HG02763 (cell line): ENCODE data around the gene ATP5F1D.

Experiments
- ATAC-seq: cut with Tn5 transposase; IDR thresholded peaks from one replicate; pipeline ENCODE4 v1.9.1; 2021; ENCODE audit warnings: mild to moderate bottlenecking, moderate library complexity; ENCODE audit not compliant: unreplicated experiment

ATP5F1D gene

DNA sequence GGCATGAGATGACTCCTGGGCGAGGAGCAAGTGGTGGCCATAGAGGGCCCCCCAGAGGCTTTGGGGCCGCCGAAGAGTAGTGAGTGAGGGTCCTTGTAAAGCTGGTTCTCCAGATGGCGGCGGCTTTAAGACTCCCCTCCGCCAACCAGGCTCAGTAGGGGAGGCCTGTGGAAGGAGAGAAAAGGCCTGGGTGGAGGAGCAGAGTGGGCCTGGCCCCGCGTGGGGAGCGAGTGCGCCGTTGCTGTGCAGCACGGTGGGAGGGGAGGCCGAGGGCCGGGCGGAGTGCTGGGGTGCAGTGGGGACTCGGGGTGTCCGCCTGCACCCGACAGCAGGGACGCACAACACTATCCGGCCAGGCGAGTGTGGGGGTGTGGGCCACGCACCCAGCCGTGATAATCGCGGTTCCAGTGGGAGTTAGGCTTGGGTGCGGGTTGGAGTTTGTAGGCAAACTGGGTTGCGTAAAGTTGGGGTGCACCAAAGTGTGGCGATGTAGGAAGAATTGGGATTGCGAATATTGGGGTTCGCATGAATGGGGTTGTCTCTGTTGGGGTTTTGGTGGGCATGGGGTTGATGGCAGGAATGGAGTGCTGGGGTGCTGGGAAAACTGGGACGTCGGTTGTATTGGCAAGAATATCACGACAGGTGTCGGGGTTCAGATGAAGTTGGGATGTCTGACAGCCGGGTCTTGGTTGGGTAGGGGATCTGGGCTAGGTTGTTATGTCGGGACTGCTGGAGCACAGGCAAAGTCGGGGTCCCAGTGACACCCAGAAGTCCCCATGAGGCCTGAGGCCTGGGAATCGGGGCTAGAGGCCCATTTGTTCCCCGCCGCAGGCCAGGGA lies 26.9 kb downstream of the ATP5F1D start:
- ATAC-seq, result no peak

DNA sequence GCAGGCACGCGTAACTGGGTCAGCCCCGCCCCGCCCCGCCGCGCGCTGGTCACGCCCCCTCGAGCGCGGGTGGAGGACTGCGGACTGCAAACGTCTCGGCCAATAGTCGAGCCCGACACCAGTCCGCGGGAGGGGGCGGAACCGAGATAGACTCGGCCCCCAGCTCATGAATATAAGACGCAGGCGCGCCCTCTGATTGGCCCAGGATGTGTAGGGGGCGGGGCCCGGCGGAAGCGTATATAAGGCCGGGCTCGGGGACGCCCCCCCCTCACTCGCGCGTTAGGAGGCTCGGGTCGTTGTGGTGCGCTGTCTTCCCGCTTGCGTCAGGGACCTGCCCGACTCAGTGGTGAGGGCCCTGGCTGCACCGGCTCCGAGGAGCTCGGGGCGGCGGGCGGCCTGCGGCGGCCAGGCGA lies 27.5 kb downstream of the ATP5F1D start, which contains the start of gene CIRBP:
Gene CIRBP, plus strand, starts transcription at position 268 of the 413 bp plus-strand sequence. CDS start 1,602 bp downstream, outside the sequence.
- peak; percentile 61 for ATAC-seq

- ATAC-seq, result peak; percentile 29
Measured at GRCh38 chr19:1269478-1270212, 28.1 kb downstream of the ATP5F1D start.

- ATAC-seq, result no peak
Measured at GRCh38 chr19:1270213-1270853, 28.8 kb downstream of the ATP5F1D start.

GRCh38 chr19:1270854-1271527 lies 29.4 kb downstream of the ATP5F1D start:
- ATAC-seq, result no peak

GRCh38 chr19:1271528-1272422 lies 30.2 kb downstream of the ATP5F1D start:
- no peak for ATAC-seq

DNA sequence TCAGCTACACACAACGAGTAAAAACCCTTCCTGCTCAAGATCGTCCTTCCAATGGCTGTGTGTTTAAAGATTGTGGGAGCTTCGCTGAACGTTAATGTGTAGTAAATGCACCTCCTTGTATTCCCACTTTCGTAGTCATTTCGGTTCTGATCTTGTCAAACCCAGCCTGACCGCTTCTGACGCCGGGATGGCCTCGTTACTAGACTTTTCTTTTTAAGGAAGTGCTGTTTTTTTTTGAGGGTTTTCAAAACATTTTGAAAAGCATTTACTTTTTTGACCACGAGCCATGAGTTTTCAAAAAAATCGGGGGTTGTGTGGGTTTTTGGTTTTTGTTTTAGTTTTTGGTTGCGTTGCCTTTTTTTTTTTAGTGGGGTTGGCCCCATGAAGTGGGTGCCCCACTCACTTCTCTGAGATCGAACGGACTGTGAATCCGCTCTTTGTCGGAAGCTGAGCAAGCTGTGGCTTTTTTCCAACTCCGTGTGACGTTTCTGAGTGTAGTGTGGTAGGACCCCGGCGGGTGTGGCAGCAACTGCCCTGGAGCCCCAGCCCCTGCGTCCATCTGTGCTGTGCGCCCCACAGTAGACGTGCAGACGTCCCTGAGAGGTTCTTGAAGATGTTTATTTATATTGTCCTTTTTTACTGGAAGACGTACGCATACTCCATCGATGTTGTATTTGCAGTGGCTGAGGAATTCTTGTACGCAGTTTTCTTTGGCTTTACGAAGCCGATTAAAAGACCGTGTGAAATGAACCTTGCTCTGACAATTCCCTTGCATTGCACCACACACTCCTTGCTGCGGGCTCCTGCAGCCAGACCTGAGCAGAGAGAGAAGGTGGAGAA lies 31.1 kb downstream of the ATP5F1D start:
- no peak for ATAC-seq

- ATAC-seq, result no peak
Measured at GRCh38 chr19:1273263-1274041, 31.9 kb downstream of the ATP5F1D start.

DNA sequence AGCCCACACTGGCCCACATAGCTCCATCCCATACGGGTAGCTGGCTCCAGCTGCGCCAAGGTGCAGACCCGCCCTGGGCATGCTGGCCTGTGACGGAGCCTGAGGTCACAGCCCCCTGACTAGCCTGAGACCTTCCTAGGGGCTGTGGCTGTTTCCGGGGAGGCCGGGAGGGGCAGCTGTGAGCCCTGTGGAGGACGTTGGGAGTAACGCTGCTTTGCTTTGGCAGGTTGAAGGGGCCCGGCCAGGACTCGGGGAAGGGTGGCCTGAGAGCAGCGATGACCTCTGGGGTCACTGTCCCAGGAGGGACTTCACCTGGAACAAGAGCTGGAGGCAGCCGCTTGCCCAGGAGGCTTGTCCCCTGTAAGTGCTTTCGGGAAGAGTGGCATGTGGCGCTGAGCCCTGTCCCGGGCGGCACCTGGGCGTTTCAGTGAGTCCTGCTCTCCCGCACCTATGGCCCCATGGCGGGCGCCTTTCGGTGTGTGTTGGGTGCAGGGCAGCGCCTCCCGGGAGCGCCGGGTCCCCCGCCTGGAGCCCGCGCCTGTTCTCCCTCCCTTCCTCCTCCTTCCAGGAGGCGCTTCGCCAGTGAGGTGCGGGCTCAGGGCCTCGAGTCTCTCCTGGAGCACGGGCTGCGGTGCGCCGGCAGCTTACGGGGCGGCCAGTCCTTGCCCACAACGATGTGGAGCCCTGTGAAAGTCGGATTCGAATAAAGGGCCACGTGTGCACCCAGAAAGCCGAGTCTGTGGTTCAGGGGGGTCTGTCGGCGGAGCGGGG lies 32.7 kb downstream of the ATP5F1D start:
- no peak for ATAC-seq

GRCh38 chr19:1274852-1275259 lies 33.3 kb downstream of the ATP5F1D start:
- ATAC-seq, result no peak

GRCh38 chr19:1275260-1275975 lies 33.9 kb downstream of the ATP5F1D start, which contains the start of gene FAM174C:
Gene FAM174C, plus strand, starts transcription at chr19:1275530. Its CDS starts 20 bp downstream, at chr19:1275550.
- peak; percentile 77 for ATAC-seq

DNA sequence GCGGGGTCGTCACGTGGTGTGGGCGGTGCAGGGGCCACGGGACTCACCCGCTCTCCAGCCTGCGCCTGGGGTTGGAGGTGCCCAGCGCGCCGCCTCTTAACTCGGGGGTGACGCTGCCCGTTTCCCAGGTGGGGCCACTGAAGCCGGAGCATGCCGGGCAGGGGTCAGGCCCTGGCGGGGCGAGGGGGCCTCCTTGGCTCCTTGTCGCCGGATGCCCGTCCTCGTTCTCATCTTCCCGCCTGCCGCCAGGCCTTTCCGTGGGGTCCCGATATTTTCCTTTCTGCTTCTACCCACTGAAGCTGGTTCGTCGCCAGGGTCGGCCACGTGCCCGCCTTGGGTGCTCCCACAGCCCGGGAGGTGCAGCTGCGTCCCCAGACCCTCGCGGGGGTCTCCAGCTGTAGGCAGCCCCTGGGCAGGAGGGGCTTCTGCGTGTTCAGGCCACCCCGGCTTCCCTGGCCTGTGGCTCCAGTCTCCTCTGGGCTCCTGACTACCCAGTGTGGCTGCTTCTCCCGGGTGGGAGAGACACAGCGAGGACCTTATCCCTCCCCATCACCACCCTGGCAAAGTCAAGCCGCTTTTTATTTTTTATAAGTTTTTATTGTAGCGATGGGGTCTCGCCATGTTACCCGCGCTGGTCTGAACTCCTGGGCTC lies 34.6 kb downstream of the ATP5F1D start:
- no peak for ATAC-seq

GRCh38 chr19:1276628-1277022 lies 35.1 kb downstream of the ATP5F1D start:
- no peak for ATAC-seq

DNA sequence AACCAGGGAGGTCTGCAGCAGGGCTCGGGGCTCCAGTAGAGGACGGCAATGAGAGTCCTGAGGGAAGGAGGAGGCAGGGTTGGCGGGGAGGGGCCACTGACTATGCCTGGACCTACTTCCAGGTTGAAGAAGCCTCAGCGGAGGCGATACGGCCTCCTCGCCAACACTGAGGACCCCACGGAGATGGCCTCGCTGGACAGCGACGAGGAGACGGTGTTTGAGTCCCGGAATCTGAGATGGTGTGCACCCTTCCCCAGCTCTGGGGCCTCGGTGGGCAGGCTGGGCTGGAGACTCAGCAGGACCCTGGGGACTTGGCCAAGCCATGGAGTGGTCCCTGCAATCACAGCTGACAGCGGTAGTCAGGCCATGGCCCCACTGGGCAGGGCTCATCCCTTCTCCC lies 35.5 kb downstream of the ATP5F1D start:
- no peak for ATAC-seq

- ATAC-seq, result no peak
Measured at GRCh38 chr19:1278074-1278473, 36.5 kb downstream of the ATP5F1D start.
